K562 (cell line): ENCODE data around the gene PCNX3. TPM values are rescaled to one million over a fixed set of nuclear protein-coding genes. Genes with fewer than 3 reads are reported as not detected.
A peak's percentile ranks its signal among the peaks of the same experiment; 100 is the strongest.

Experiments used
- ATAC-seq: fragments of 200-7000 bp; cut with Tn5 transposase; 3 replicates; pipeline ENCODE4 v1.9.1; 2020; ENCODE audit warnings: moderate library complexity
- Bru-seq: library from RNA; stranded (reverse); fragments of 400-500 nt; gene quantifications from one replicate; lab custom pipeline; 2021; lab: Mats Ljungman, UMichigan
- BruChase-seq, 2 experiments: library from RNA; stranded (reverse); fragments of 400-500 nt; gene quantifications; one replicate each; lab custom pipeline; 2021; lab: Mats Ljungman, UMichigan
- BruUV-seq: library from RNA; stranded (reverse); fragments of 400-500 nt; replicated peaks from 2 replicates; lab custom pipeline; 2021; lab: Mats Ljungman, UMichigan
- CTCF ChIA-PET: fragments of 300-600 bp; formaldehyde crosslinking; extraction: SDS; loops from one replicate; lab custom pipeline; 2021; ENCODE audit warnings: low intra/inter-chr PET ratio; lab: Yijun Ruan, JAX
- POLR2A ChIA-PET: fragments of 300-600, 350-650 bp; sonication (Branson Sonifier 250); formaldehyde crosslinking; extraction: SDS; loops from one replicate; lab custom pipeline; 2021; ENCODE audit warnings: antibody characterized with exemption, inconsistent platforms; lab: Yijun Ruan, JAX
- DNase-seq, 4 experiments: peaks; one replicate each; pipeline versions ENCODE4 v3.0.0 to v3.0.0-alpha.2; 2011 to 2018; ENCODE audit warnings: low spot score in 3 of 4, mixed read lengths in 3 of 4; ENCODE audit errors: extremely low read depth in 1 of 4
- FAIRE-seq: peaks from 2 replicates; lab custom pipeline; 2011; peaks lifted over from hg19 to GRCh38; lab: Jason Lieb, UNC
- H2AFZ ChIP-seq: 2 replicates; pipeline ENCODE4 v1.6.0; 2011; ENCODE audit warnings: low read depth, low read length, control low read depth, inconsistent platforms
- H3K27ac ChIP-seq: fragments of 200-600 bp; 3 replicates; pipeline ENCODE4 v1.8.0; 2011; ENCODE audit warnings: low read depth, mild to moderate bottlenecking, control low read depth, inconsistent platforms, low read length, moderate library complexity, mixed read lengths; ENCODE audit errors: extremely low read depth
- H3K27me3 ChIP-seq, 2 experiments: fragments of 300-600 bp in 1 of 2; 2 replicates in 1 of 2; 3 replicates in 1 of 2; pipeline versions ENCODE4 v1.6.0 to v1.8.0; 2011; ENCODE audit warnings: inconsistent platforms in 2 of 2, low read length in 2 of 2, mild to moderate bottlenecking in 1 of 2, mixed read lengths in 1 of 2, moderate library complexity in 1 of 2; ENCODE audit not compliant: control insufficient read depth in 2 of 2, insufficient read depth in 2 of 2
- H3K36me3 ChIP-seq: fragments of 300-600 bp; 3 replicates; pipeline ENCODE4 v1.8.0; 2011; ENCODE audit warnings: mild to moderate bottlenecking, low read length, inconsistent platforms; ENCODE audit not compliant: control insufficient read depth, insufficient read depth
- H3K4me1 ChIP-seq, 2 experiments: fragments of 200-600 bp in 1 of 2; replicated peaks in 1 of 2; 2 replicates in 1 of 2; 3 replicates in 1 of 2; pipeline versions ENCODE4 v1.5.1 to v1.8.0; 2011; ENCODE audit warnings: inconsistent platforms in 2 of 2, low read length in 2 of 2, mild to moderate bottlenecking in 1 of 2, mixed read lengths in 1 of 2, moderate library complexity in 1 of 2; ENCODE audit not compliant: control insufficient read depth in 2 of 2, insufficient read depth in 2 of 2
- H3K4me2 ChIP-seq: 2 replicates; pipeline ENCODE4 v1.6.1; 2011; ENCODE audit warnings: low read length, control low read depth, inconsistent platforms, mixed read lengths; ENCODE audit not compliant: insufficient read depth
- H3K4me3 ChIP-seq: fragments of 200-600 bp; sonication (generic), shearing (Covaris generic); 2 replicates; pipeline ENCODE4 v1.5.1; 2016; ENCODE audit warnings: control low read depth, inconsistent platforms
- H3K79me2 ChIP-seq: fragments of 200-600 bp; 3 replicates; pipeline ENCODE4 v1.8.0; 2011; ENCODE audit warnings: low read length, inconsistent platforms; ENCODE audit not compliant: control insufficient read depth, insufficient read depth
- H3K9ac ChIP-seq, 2 experiments: 2 replicates each; pipeline versions ENCODE4 v1.6.0 to v1.6.1; 2011; ENCODE audit warnings: low read depth in 2 of 2, low read length in 2 of 2, control low read depth in 1 of 2, inconsistent platforms in 1 of 2, mild to moderate bottlenecking in 1 of 2, mixed read lengths in 1 of 2; ENCODE audit not compliant: insufficient read depth in 1 of 2
- H3K9me1 ChIP-seq: one replicate; pipeline ENCODE4 v1.6.0; 2011; ENCODE audit warnings: inconsistent platforms, mild to moderate bottlenecking, low read length, moderate library complexity; ENCODE audit not compliant: control insufficient read depth, insufficient read depth
- H3K9me3 ChIP-seq: replicated peaks from 2 replicates; pipeline ENCODE4 v1.5.1; 2011; ENCODE audit warnings: low read depth, low read length, inconsistent platforms; ENCODE audit not compliant: control insufficient read depth, insufficient read depth
- H4K20me1 ChIP-seq: replicated peaks from 2 replicates; pipeline ENCODE4 v1.6.1; 2011; ENCODE audit warnings: low read length, inconsistent platforms, mixed read lengths; ENCODE audit not compliant: control insufficient read depth, insufficient read depth
- CBX1 ChIP-seq: sonication (generic); IDR thresholded peaks from 2 replicates; pipeline ENCODE4 v1.6.1; 2016; ENCODE audit warnings: antibody characterized with exemption, low read depth, mild to moderate bottlenecking
- HNRNPLL ChIP-seq: fragments of 200-400 bp; formaldehyde crosslinking; IDR thresholded peaks from 2 replicates; pipeline ENCODE4 v1.6.1; 2017; ENCODE audit warnings: low read length, low read depth, mild to moderate bottlenecking; ENCODE audit not compliant: poor library complexity, severe bottlenecking
- PCBP2 ChIP-seq: fragments of 200-400 bp; formaldehyde crosslinking; IDR thresholded peaks from 2 replicates; pipeline ENCODE4 v1.6.1; 2018; ENCODE audit warnings: low read length, low read depth, mild to moderate bottlenecking, moderate library complexity; ENCODE audit not compliant: poor library complexity, severe bottlenecking
- TAF9B ChIP-seq: fragments of 450-650 bp; IDR thresholded peaks from 2 replicates; pipeline ENCODE4 v1.6.1; 2018; ENCODE audit warnings: mild to moderate bottlenecking; ENCODE audit not compliant: partially characterized antibody
- TRIM24 ChIP-seq, 2 experiments: fragments of 450-650 bp; IDR thresholded peaks; 2 replicates each; pipeline ENCODE4 v1.6.1; 2016
- ZHX1 ChIP-seq: fragments of 150-350 bp; conservative IDR thresholded peaks from 2 replicates; pipeline ENCODE4 v1.6.1; 2014; ENCODE audit warnings: low read length
- ZNF12 ChIP-seq: sonication (generic); formaldehyde crosslinking; IDR thresholded peaks from 2 replicates; pipeline ENCODE4 v1.4.0; 2020; ENCODE audit warnings: mild to moderate bottlenecking, missing genetic modification reagents
- ZNF140 ChIP-seq: fragments of 250-450 bp; sonication (Bioruptor Pico); IDR thresholded peaks from 2 replicates; pipeline ENCODE4 v1.8.0; 2021; ENCODE audit warnings: moderate library complexity, mild to moderate bottlenecking, inconsistent platforms
- ZNF592 ChIP-seq: fragments of 450-650 bp; IDR thresholded peaks from 2 replicates; pipeline ENCODE4 v1.6.1; 2017; ENCODE audit warnings: antibody characterized with exemption, mild to moderate bottlenecking
- WGBS: fragments of 100-300 bp; shearing (Covaris generic); methylation state at CpG from one replicate; pipeline ENCODE4 v1.1.6; 2016; ENCODE audit warnings: low coverage, mixed read lengths; ENCODE audit not compliant: insufficient coverage; ENCODE audit errors: missing lambda C conversion rate; 5-methylcytosine and 5-hydroxymethylcytosine counted together
- in situ Hi-C: fragments of 300-500 bp; cut with MboI; formaldehyde crosslinking; loops from 4 replicates; pipeline ENCODE4 v1.15.0; 2018; ENCODE audit warnings: inconsistent platforms, mixed read lengths
- intact Hi-C: fragments of 100-400 bp; cut with micrococcal nuclease; formaldehyde crosslinking; loops from 2 replicates; pipeline ENCODE4 v1.14.2; 2022
- long read RNA-seq, 3 experiments: library from polyadenylated mRNA in 2 of 3; library from RNA in 1 of 3; unstranded in 2 of 3; stranded (forward) in 1 of 3; transcript quantifications; one replicate each; pipeline ENCODE4 v2.0.0, GENCODE V29; 2019 to 2022
- polyA minus RNA-seq, 3 experiments: library from RNA; depleted of rRNA, polyadenylated mRNA; stranded (reverse); fragments of >200 nt; gene quantifications; 2 replicates each; pipeline ENCODE4 v1.2.3, GENCODE V29; 2011
- polyA plus RNA-seq, 8 experiments: library from polyadenylated mRNA; depleted of rRNA in 4 of 8; stranded (reverse) in 5 of 8; unstranded in 3 of 8; fragments of >200 nt; fragmentation: Nextera tagmentation in 2 of 8; fragmentation: Illumina TruSeq in 1 of 8; extraction: Ambion mirVana in 2 of 8; extraction: Trizol in 1 of 8; gene quantifications; 2 replicates each; pipeline versions ENCODE4 v1.2.1 to v1.2.3, GENCODE V29; 2011 to 2014; ENCODE audit warnings: inconsistent platforms in 1 of 8, missing spikeins in 1 of 8
- total RNA-seq, 7 experiments: library from RNA; depleted of rRNA in 6 of 7; stranded (reverse); fragments of >200 nt in 6 of 7; fragmentation: Illumina TruSeq in 2 of 7; extraction: Trizol in 2 of 7; gene quantifications; 2 replicates each; pipeline versions ENCODE4 v1.2.1 to v1.2.3, GENCODE V29; 2011 to 2021; ENCODE audit warnings: low replicate concordance in 1 of 7

Gene PCNX3
- total RNA-seq (2011; cell fraction: chromatin; rRNA removed; ENCODE audit: low replicate concordance), result 75.0 and 267 TPM in 2 replicates
- total RNA-seq (2011; cell fraction: nucleolus; rRNA removed), result 170 and 187 TPM in 2 replicates
- 110 and 119 TPM in 2 replicates for total RNA-seq (2011; cell fraction: nucleoplasm; rRNA removed)
- 21.3 and 24.3 TPM in 2 replicates for total RNA-seq (2014; rRNA removed)
- 2.5 and 4.3 TPM in 2 replicates for total RNA-seq (2014; rRNA removed; fragmentation: Illumina TruSeq; extraction: Trizol)
- total RNA-seq (2015; rRNA removed; fragmentation: Illumina TruSeq; extraction: Trizol), result 13.9 and 14.1 TPM in 2 replicates
- 40.0 and 47.8 TPM in 2 replicates for total RNA-seq (2021)
- 9.2 and 19.0 TPM in 2 replicates for polyA plus RNA-seq (2011; rRNA removed)
- polyA plus RNA-seq (2011; cell fraction: cytosol; rRNA removed), result 17.7 and 33.4 TPM in 2 replicates
- polyA plus RNA-seq (2011; cell fraction: nucleus; rRNA removed), result 87.8 and 157 TPM in 2 replicates
- 25.3 and 40.1 TPM in 2 replicates for polyA plus RNA-seq (2012)
- 12.8 and 28.6 TPM in 2 replicates for polyA plus RNA-seq (2014; fragmentation: Illumina TruSeq; extraction: Trizol)
- polyA plus RNA-seq (2014; fragmentation: Nextera tagmentation; extraction: Ambion mirVana), result under 1 TPM; 0.11 to 0.29 TPM
- polyA plus RNA-seq (2014; rRNA removed), result 30.1 and 32.8 TPM in 2 replicates
- 8.4 and 10.6 TPM in 2 replicates for polyA minus RNA-seq (2011; rRNA and poly(A)+ RNA removed)
- polyA minus RNA-seq (2011; cell fraction: cytosol; rRNA and poly(A)+ RNA removed), result 25.9 and 35.1 TPM in 2 replicates
- 43.0 and 43.9 TPM in 2 replicates for polyA minus RNA-seq (2011; cell fraction: nucleus; rRNA and poly(A)+ RNA removed)
- Bru-seq, nascent RNA, result percentile 69 among the genes with signal in this experiment
- BruChase-seq, experiment 1, labeled RNA remaining after a 2-hour chase, result percentile 65 among the genes with signal in this experiment
- percentile 76 among the genes with signal in this experiment for BruChase-seq, experiment 2, labeled RNA remaining after a 6-hour chase
- long read RNA-seq, experiment 1, partial matches to known transcripts, result 73 of 90 reads
- long read RNA-seq, experiment 1, other reads (novel, unspliced or antisense), result 16 of 90 reads
- long read RNA-seq, experiment 2, partial matches to known transcripts, result 25 of 44 reads
- long read RNA-seq, experiment 2, other reads (novel, unspliced or antisense), result 19 of 44 reads
- long read RNA-seq, experiment 3, partial matches to known transcripts, result 4 of 7 reads
- long read RNA-seq, experiment 3, other reads (novel, unspliced or antisense), result 3 of 7 reads

GRCh38 chr11:65615229-65615949, at the start of gene PCNX3:
TSS of gene PCNX3 (plus strand) at chr11:65615776. CDS start at chr11:65616312, 536 bp downstream.
- in situ Hi-C loops, result no loop called here
- WGBS, result under 1% methylated on average over 49 of the region's 55 CpGs
- Histone ChIP-seq H3K4me1 (peaks cover 28 to 78% of the 10 kb centered on the region in 2 experiments), H3K4me2 (peak within 1 kb of the TSS; percentile 90), H3K79me2 (peaks cover 65% of the 10 kb centered on the region), H2AFZ (peak within 1 kb of the TSS; percentile 72), H3K9ac (peak within 1 kb of the TSS; percentile 85 to 97), H3K27ac (peak within 1 kb of the TSS; percentile 74), H3K27me3 (no peaks in the 10 kb centered on the region), H3K4me3 (peak within 1 kb of the TSS; percentile 94), H4K20me1 (no peaks in the 10 kb centered on the region; the same call in 1 of the 2 replicates), H3K9me3 (no peaks in the 10 kb centered on the region), H3K9me1 (no peaks in the 10 kb centered on the region), H3K36me3 (peaks cover 49% of the 10 kb centered on the region; the same call in 2 of the 3 replicates)
- peak; percentile 97 to 100 (median 99) for DNase-seq
- intact Hi-C loops, result loop anchor here (2.0 kb wide), 1 partner anchor 21 kb away; no protein-coding TSS in a partner anchor
- FAIRE-seq, result peak; percentile 100
- BruUV-seq, result no TSS peak
- ChIA-PET CTCF (no interaction called here), POLR2A (interaction anchor here (0.6 to 2.0 kb wide), 24 partner anchors 8 to 496 kb away, joined by 3 to 18 read pairs (median 4); partner anchors contain the start of genes AP5B1, KCNK7, MALAT1 and ZNRD2)
- peak; percentile 91 for ATAC-seq
- TF ChIP-seq TRIM24 (IDR thresholded peaks at IDR 0.05) (no peak), ZNF592 (no peak), PCBP2 (no peak), CBX1 (no peak), ZHX1 (no peak), TAF9B (no peak), HNRNPLL (peak; percentile 87), ZNF12 (CRISPR knock-in tag) (no peak), ZNF140 (CRISPR knock-in tag) (no peak)
